Measurements from ENCODE around the gene PRPS1. TPM values are rescaled to one million over a fixed set of nuclear protein-coding genes. Genes with fewer than 3 reads are reported as not detected.

Gene PRPS1
- total RNA-seq, 1 donor = 30.4 TPM

- no peaks in the 10 kb centered on the region for H4K20me1 ChIP-seq (ENCODE audit: insufficient read depth, low read length)
- H3K4me3 ChIP-seq (ENCODE audit: insufficient read depth, low read length) = no peak overlapping the region
- TF ChIP-seq CTCF (IDR thresholded peaks at IDR 0.05; ENCODE audit: extremely low read depth, low read depth, low read length) = no peak
- peaks cover 13% of the 10 kb centered on the region for H3K27me3 ChIP-seq (ENCODE audit: insufficient read depth, low read length)
- no peak overlapping the region for H2AFZ ChIP-seq (ENCODE audit: low read length)
- H3K27ac ChIP-seq (ENCODE audit: low read depth, low read length) = no peak overlapping the region
- H3K79me2 ChIP-seq (ENCODE audit: insufficient read depth, low read length) = no peaks in the 10 kb centered on the region
- no peaks in the 10 kb centered on the region for H3K36me3 ChIP-seq (ENCODE audit: insufficient read depth, low read length)
- no peak for DNase-seq (ENCODE audit: insufficient read length, low spot score, missing footprints)
- H3K4me1 ChIP-seq (ENCODE audit: insufficient read depth, low read length) = no peaks in the 10 kb centered on the region
- no peaks in the 10 kb centered on the region for H3K9me3 ChIP-seq (ENCODE audit: low read depth, low read length)
- no peak overlapping the region for H3K4me2 ChIP-seq (ENCODE audit: insufficient read depth, low read length)
These were observed 58.5 kb downstream of the PRPS1 start for GRCh38 chrX:107686792-107687191.

GRCh38 chrX:107687445-107687844 is 59.1 kb downstream of the PRPS1 start:
- Histone ChIP-seq H3K4me3 (ENCODE audit: insufficient read depth, low read length) (no peak overlapping the region), H3K79me2 (ENCODE audit: insufficient read depth, low read length) (no peaks in the 10 kb centered on the region), H3K27me3 (ENCODE audit: insufficient read depth, low read length) (peaks cover 13% of the 10 kb centered on the region), H3K27ac (ENCODE audit: low read depth, low read length) (no peak overlapping the region), H3K9me3 (ENCODE audit: low read depth, low read length) (no peaks in the 10 kb centered on the region), H3K4me1 (ENCODE audit: insufficient read depth, low read length) (no peaks in the 10 kb centered on the region), H3K36me3 (ENCODE audit: insufficient read depth, low read length) (no peaks in the 10 kb centered on the region), H2AFZ (ENCODE audit: low read length) (no peak overlapping the region), H4K20me1 (ENCODE audit: insufficient read depth, low read length) (no peaks in the 10 kb centered on the region), H3K4me2 (ENCODE audit: insufficient read depth, low read length) (no peak overlapping the region)
- TF ChIP-seq CTCF (IDR thresholded peaks at IDR 0.05; ENCODE audit: extremely low read depth, low read depth, low read length) = no peak
- DNase-seq (ENCODE audit: insufficient read length, low spot score, missing footprints) = no peak

GRCh38 chrX:107691024-107691448 is 62.7 kb downstream of the PRPS1 start:
- H4K20me1 ChIP-seq (ENCODE audit: insufficient read depth, low read length) = no peaks in the 10 kb centered on the region
- peaks cover 19% of the 10 kb centered on the region for H3K27me3 ChIP-seq (ENCODE audit: insufficient read depth, low read length)
- no peaks in the 10 kb centered on the region for H3K36me3 ChIP-seq (ENCODE audit: insufficient read depth, low read length)
- TF ChIP-seq CTCF (IDR thresholded peaks at IDR 0.05; ENCODE audit: extremely low read depth, low read depth, low read length) = no peak
- no peak overlapping the region for H2AFZ ChIP-seq (ENCODE audit: low read length)
- no peaks in the 10 kb centered on the region for H3K79me2 ChIP-seq (ENCODE audit: insufficient read depth, low read length)
- no peaks in the 10 kb centered on the region for H3K9me3 ChIP-seq (ENCODE audit: low read depth, low read length)
- no peak overlapping the region for H3K4me2 ChIP-seq (ENCODE audit: insufficient read depth, low read length)
- DNase-seq (ENCODE audit: insufficient read length, low spot score, missing footprints) = no peak
- no peak overlapping the region for H3K27ac ChIP-seq (ENCODE audit: low read depth, low read length)
- H3K4me1 ChIP-seq (ENCODE audit: insufficient read depth, low read length) = no peaks in the 10 kb centered on the region
- no peak overlapping the region for H3K4me3 ChIP-seq (ENCODE audit: insufficient read depth, low read length)

GRCh38 chrX:107699616-107700015 is 71.3 kb downstream of the PRPS1 start:
- no peak overlapping the region for H3K4me3 ChIP-seq (ENCODE audit: insufficient read depth, low read length)
- H2AFZ ChIP-seq (ENCODE audit: low read length) = no peak overlapping the region
- H3K9me3 ChIP-seq (ENCODE audit: low read depth, low read length) = no peaks in the 10 kb centered on the region
- DNase-seq (ENCODE audit: insufficient read length, low spot score, missing footprints) = no peak
- no peaks in the 10 kb centered on the region for H3K4me1 ChIP-seq (ENCODE audit: insufficient read depth, low read length)
- no peaks in the 10 kb centered on the region for H3K36me3 ChIP-seq (ENCODE audit: insufficient read depth, low read length)
- H3K4me2 ChIP-seq (ENCODE audit: insufficient read depth, low read length) = no peak overlapping the region
- H3K79me2 ChIP-seq (ENCODE audit: insufficient read depth, low read length) = no peaks in the 10 kb centered on the region
- no peak overlapping the region for H3K27ac ChIP-seq (ENCODE audit: low read depth, low read length)
- H3K27me3 ChIP-seq (ENCODE audit: insufficient read depth, low read length) = peaks cover 23% of the 10 kb centered on the region
- H4K20me1 ChIP-seq (ENCODE audit: insufficient read depth, low read length) = no peaks in the 10 kb centered on the region
- no peak for TF ChIP-seq CTCF (IDR thresholded peaks at IDR 0.05; ENCODE audit: extremely low read depth, low read depth, low read length)
